ENCODE measurements around the gene RCAN1.

Gene RCAN1

GRCh38 chr21:34502480-34503106 is 112.3 kb downstream of the RCAN1 start:
- Histone ChIP-seq H2BK120ac (ENCODE audit: insufficient read depth, low read length, poor library complexity) (no peak overlapping the region), H3K4me3 (ENCODE audit: low read depth, low read length) (no peak overlapping the region), H2AFZ (ENCODE audit: insufficient read depth, low read length, poor library complexity) (no peak overlapping the region), H2BK5ac (ENCODE audit: low read depth, low read length, poor library complexity) (no peak overlapping the region), H4K8ac (ENCODE audit: low read depth, low read length) (no peak overlapping the region), H3K79me1 (ENCODE audit: low read length) (peaks cover 5% of the 10 kb centered on the region), H2AK5ac (ENCODE audit: low read length) (no peak overlapping the region), H3K36me3 (ENCODE audit: control insufficient read depth in 1 of 2, insufficient read depth in 2 of 2, low read length in 2 of 2) (no peaks in the 10 kb centered on the region), H3K9me3 (ENCODE audit: insufficient read depth, low read depth, low read length) (peaks cover 4% of the 10 kb centered on the region), H3K9ac (ENCODE audit: low read length) (no peak overlapping the region), H3K4me2 (ENCODE audit: low read length) (no peak overlapping the region), H3K27ac (ENCODE audit: low read depth, low read length) (no peak overlapping the region), H3K4me1 (ENCODE audit: control insufficient read depth in 1 of 2, insufficient read depth in 2 of 2, low read length in 2 of 2) (peaks cover 12% of the 10 kb centered on the region in 2 experiments), H3K18ac (ENCODE audit: low read length) (no peak overlapping the region), H4K12ac (ENCODE audit: low read depth, low read length) (no peak overlapping the region), H2BK12ac (ENCODE audit: low read length) (no peak overlapping the region), H3K79me2 (ENCODE audit: control insufficient read depth, insufficient read depth, low read length, poor library complexity) (no peaks in the 10 kb centered on the region), H3K14ac (ENCODE audit: low read length) (no peak overlapping the region), H3K23ac (ENCODE audit: low read length) (no peak overlapping the region), H3K27me3 (ENCODE audit: insufficient read depth, low read length) (no peaks in the 10 kb centered on the region), H4K91ac (ENCODE audit: low read depth, low read length) (no peak overlapping the region), H3K4ac (ENCODE audit: low read depth, low read length) (no peak overlapping the region)
- no CpG with 5 or more reads among the region's 3 CpGs for WGBS (ENCODE audit: extremely low coverage, insufficient coverage, insufficient read length)
- DNase-seq, result no peak

- no peak overlapping the region for H3K14ac ChIP-seq (ENCODE audit: low read length)
- H2AK5ac ChIP-seq (ENCODE audit: low read length), result no peak overlapping the region
Measured at GRCh38 chr21:34501716-34502115, 113.2 kb downstream of the RCAN1 start.

GRCh38 chr21:34500191-34500590 is 114.7 kb downstream of the RCAN1 start:
- Histone ChIP-seq H3K9ac (ENCODE audit: low read length) (no peak overlapping the region), H2BK5ac (ENCODE audit: low read depth, low read length, poor library complexity) (no peak overlapping the region), H2AK5ac (ENCODE audit: low read length) (no peak overlapping the region), H3K18ac (ENCODE audit: low read length) (no peak overlapping the region), H3K4ac (ENCODE audit: low read depth, low read length) (no peak overlapping the region), H2BK12ac (ENCODE audit: low read length) (no peak overlapping the region), H3K27me3 (ENCODE audit: insufficient read depth, low read length) (no peaks in the 10 kb centered on the region), H3K4me3 (ENCODE audit: low read depth, low read length) (no peak overlapping the region), H3K27ac (ENCODE audit: low read depth, low read length) (no peak overlapping the region), H4K12ac (ENCODE audit: low read depth, low read length) (no peak overlapping the region), H3K4me2 (ENCODE audit: low read length) (no peak overlapping the region), H3K79me2 (ENCODE audit: control insufficient read depth, insufficient read depth, low read length, poor library complexity) (no peaks in the 10 kb centered on the region), H3K14ac (ENCODE audit: low read length) (no peak overlapping the region), H3K9me3 (ENCODE audit: insufficient read depth, low read depth, low read length) (peaks cover 2% of the 10 kb centered on the region), H3K79me1 (ENCODE audit: low read length) (peaks cover 5% of the 10 kb centered on the region), H2AFZ (ENCODE audit: insufficient read depth, low read length, poor library complexity) (no peak overlapping the region), H4K91ac (ENCODE audit: low read depth, low read length) (no peak overlapping the region), H3K23ac (ENCODE audit: low read length) (no peak overlapping the region), H2BK120ac (ENCODE audit: insufficient read depth, low read length, poor library complexity) (no peak overlapping the region), H3K4me1 (ENCODE audit: control insufficient read depth in 1 of 2, insufficient read depth in 2 of 2, low read length in 2 of 2) (peaks cover 12% of the 10 kb centered on the region in 2 experiments), H3K36me3 (ENCODE audit: control insufficient read depth in 1 of 2, insufficient read depth in 2 of 2, low read length in 2 of 2) (no peaks in the 10 kb centered on the region), H4K8ac (ENCODE audit: low read depth, low read length) (no peak overlapping the region)
- no peak for DNase-seq
- WGBS (ENCODE audit: extremely low coverage, insufficient coverage, insufficient read length), result no CpG with 5 or more reads among the region's 1 CpG

More at GRCh38 chr21:34501716-34502115, 113.2 kb downstream of the RCAN1 start:
- Histone ChIP-seq H3K4me2 (ENCODE audit: low read length) (no peak overlapping the region), H3K79me1 (ENCODE audit: low read length) (peaks cover 5% of the 10 kb centered on the region), H4K91ac (ENCODE audit: low read depth, low read length) (no peak overlapping the region), H4K12ac (ENCODE audit: low read depth, low read length) (no peak overlapping the region), H3K18ac (ENCODE audit: low read length) (no peak overlapping the region), H3K9me3 (ENCODE audit: insufficient read depth, low read depth, low read length) (peaks cover 4% of the 10 kb centered on the region), H2BK120ac (ENCODE audit: insufficient read depth, low read length, poor library complexity) (no peak overlapping the region), H3K4me3 (ENCODE audit: low read depth, low read length) (no peak overlapping the region), H2BK5ac (ENCODE audit: low read depth, low read length, poor library complexity) (no peak overlapping the region), H3K9ac (ENCODE audit: low read length) (no peak overlapping the region), H3K79me2 (ENCODE audit: control insufficient read depth, insufficient read depth, low read length, poor library complexity) (no peaks in the 10 kb centered on the region), H2BK12ac (ENCODE audit: low read length) (no peak overlapping the region), H3K27me3 (ENCODE audit: insufficient read depth, low read length) (no peaks in the 10 kb centered on the region), H4K8ac (ENCODE audit: low read depth, low read length) (no peak overlapping the region), H2AFZ (ENCODE audit: insufficient read depth, low read length, poor library complexity) (no peak overlapping the region), H3K23ac (ENCODE audit: low read length) (no peak overlapping the region), H3K27ac (ENCODE audit: low read depth, low read length) (no peak overlapping the region), H3K4me1 (ENCODE audit: control insufficient read depth in 1 of 2, insufficient read depth in 2 of 2, low read length in 2 of 2) (peaks cover 12% of the 10 kb centered on the region in 2 experiments), H3K36me3 (ENCODE audit: control insufficient read depth in 1 of 2, insufficient read depth in 2 of 2, low read length in 2 of 2) (no peaks in the 10 kb centered on the region), H3K4ac (ENCODE audit: low read depth, low read length) (no peak overlapping the region)
- no CpG with 5 or more reads among the region's 1 CpG for WGBS (ENCODE audit: extremely low coverage, insufficient coverage, insufficient read length)
- DNase-seq, result no peak

GRCh38 chr21:34499116-34499515 is 115.8 kb downstream of the RCAN1 start:
- peak in 1 of 2 donors; percentile 54 for DNase-seq
- WGBS (ENCODE audit: extremely low coverage, insufficient coverage, insufficient read length), result no CpG with 5 or more reads among the region's 4 CpGs
- H3K79me2 ChIP-seq (ENCODE audit: control insufficient read depth, insufficient read depth, low read length, poor library complexity), result no peaks in the 10 kb centered on the region
- no peak overlapping the region for H3K23ac ChIP-seq (ENCODE audit: low read length)
- peaks cover 2% of the 10 kb centered on the region for H3K9me3 ChIP-seq (ENCODE audit: insufficient read depth, low read depth, low read length)
- H3K27ac ChIP-seq (ENCODE audit: low read depth, low read length), result peak overlapping the region; percentile 54
- H4K91ac ChIP-seq (ENCODE audit: low read depth, low read length), result peak overlapping the region; percentile 0
- H3K36me3 ChIP-seq (ENCODE audit: control insufficient read depth in 1 of 2, insufficient read depth in 2 of 2, low read length in 2 of 2), result no peaks in the 10 kb centered on the region
- H4K8ac ChIP-seq (ENCODE audit: low read depth, low read length), result no peak overlapping the region
- H3K18ac ChIP-seq (ENCODE audit: low read length), result no peak overlapping the region
- no peak overlapping the region for H3K9ac ChIP-seq (ENCODE audit: low read length)
- no peak overlapping the region for H2AFZ ChIP-seq (ENCODE audit: insufficient read depth, low read length, poor library complexity)
- no peak overlapping the region for H2BK120ac ChIP-seq (ENCODE audit: insufficient read depth, low read length, poor library complexity)
- no peak overlapping the region for H3K4ac ChIP-seq (ENCODE audit: low read depth, low read length)
- H3K79me1 ChIP-seq (ENCODE audit: low read length), result peaks cover 5% of the 10 kb centered on the region
- no peak overlapping the region for H3K14ac ChIP-seq (ENCODE audit: low read length)
- no peak overlapping the region for H3K4me3 ChIP-seq (ENCODE audit: low read depth, low read length)
- peak overlapping the region; percentile 17 for H2BK12ac ChIP-seq (ENCODE audit: low read length)
- H3K4me1 ChIP-seq (ENCODE audit: control insufficient read depth in 1 of 2, insufficient read depth in 2 of 2, low read length in 2 of 2), result peaks cover 12% of the 10 kb centered on the region in 2 experiments
- peak overlapping the region; percentile 21 for H3K4me2 ChIP-seq (ENCODE audit: low read length)
- no peaks in the 10 kb centered on the region for H3K27me3 ChIP-seq (ENCODE audit: insufficient read depth, low read length)
- peak overlapping the region; percentile 9 for H2BK5ac ChIP-seq (ENCODE audit: low read depth, low read length, poor library complexity)
- H4K12ac ChIP-seq (ENCODE audit: low read depth, low read length), result no peak overlapping the region
- no peak overlapping the region for H2AK5ac ChIP-seq (ENCODE audit: low read length)

Measured in trophoblast cell (in vitro differentiated cells and primary cell).